ENCODE results near the gene NPSR1.
"Not testable (repeated sequence)": the region's sequence is repeated elsewhere in the genome, so short reads cannot be mapped to it uniquely, and the experiment has no call there.

The NPSR1 gene

GRCh38 chr7:34837801-34838201 lies 179.8 kb downstream of the NPSR1 start:
- DNase-seq (ENCODE audit: low spot score) = no peak

DNA sequence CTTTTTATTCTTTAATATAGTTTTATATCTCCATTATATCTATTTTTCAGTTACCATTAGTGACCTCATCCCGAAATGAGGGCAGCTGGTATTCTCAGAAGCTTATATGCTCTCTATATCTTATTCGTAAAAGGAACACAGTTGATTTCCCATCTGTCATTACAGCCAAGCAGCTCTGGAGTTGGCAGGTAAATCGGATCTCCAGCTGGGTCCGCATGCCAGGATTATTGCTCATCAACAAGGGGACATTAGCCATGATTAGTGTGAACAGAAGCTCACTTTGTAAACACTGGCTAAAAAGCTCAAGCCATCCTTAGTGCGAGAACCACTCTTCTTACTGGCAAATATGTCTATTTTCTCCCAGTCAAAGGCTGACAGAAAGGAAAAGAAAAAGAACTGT lies 180.3 kb downstream of the NPSR1 start:
- no peak for DNase-seq (ENCODE audit: low spot score)

GRCh38 chr7:34839645-34840044 lies 181.6 kb downstream of the NPSR1 start:
- no peak for DNase-seq (ENCODE audit: low spot score)

GRCh38 chr7:34840176-34840785 lies 182.3 kb downstream of the NPSR1 start:
- no peak for DNase-seq (ENCODE audit: low spot score)

DNA sequence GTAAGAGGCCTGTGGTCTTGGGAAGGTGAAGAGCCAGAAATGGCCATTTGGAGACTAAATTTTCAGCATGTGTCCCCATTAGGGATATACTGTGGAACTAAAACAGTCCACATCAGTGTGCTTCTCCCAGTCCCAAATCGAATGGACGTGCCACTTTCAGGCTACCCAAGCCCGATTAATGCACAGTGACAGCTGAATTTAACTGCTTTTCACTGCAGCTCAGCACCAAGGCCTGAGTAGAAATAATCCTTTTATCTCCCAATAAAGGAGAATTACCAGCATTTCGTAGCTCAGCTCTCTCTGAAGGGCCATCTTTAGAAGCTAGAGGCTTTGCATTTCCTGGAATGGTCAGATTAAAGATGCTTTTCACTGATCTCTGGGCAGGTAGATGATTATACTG lies 183.3 kb downstream of the NPSR1 start:
- no peak for DNase-seq (ENCODE audit: low spot score)

DNA sequence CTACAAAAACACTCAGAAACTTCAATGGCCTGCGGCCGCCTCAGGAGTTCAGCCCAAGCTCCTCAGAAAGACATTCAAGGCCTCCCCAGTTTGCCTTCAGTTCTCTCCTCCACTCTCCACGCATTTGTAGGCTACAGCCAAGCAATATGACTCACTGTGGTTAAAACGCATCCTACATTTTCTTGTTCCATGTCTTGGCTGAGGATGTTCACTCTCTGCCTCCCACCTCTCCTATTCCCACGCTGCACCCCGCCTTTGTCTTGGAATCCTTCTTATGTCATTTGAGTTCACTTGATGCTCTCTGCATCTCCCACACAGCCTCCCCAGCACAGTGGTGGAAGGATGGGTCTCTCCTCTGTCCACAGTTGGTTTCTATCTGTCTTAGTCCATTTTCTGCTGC lies 184.8 kb downstream of the NPSR1 start:
- no peak for DNase-seq (ENCODE audit: low spot score)

- no peak for DNase-seq (ENCODE audit: low spot score)
These were observed 186.4 kb downstream of the NPSR1 start for GRCh38 chr7:34844406-34844805.

- no peak for DNase-seq (ENCODE audit: low spot score)
These were observed 187.1 kb downstream of the NPSR1 start for GRCh38 chr7:34844936-34845665.

DNA sequence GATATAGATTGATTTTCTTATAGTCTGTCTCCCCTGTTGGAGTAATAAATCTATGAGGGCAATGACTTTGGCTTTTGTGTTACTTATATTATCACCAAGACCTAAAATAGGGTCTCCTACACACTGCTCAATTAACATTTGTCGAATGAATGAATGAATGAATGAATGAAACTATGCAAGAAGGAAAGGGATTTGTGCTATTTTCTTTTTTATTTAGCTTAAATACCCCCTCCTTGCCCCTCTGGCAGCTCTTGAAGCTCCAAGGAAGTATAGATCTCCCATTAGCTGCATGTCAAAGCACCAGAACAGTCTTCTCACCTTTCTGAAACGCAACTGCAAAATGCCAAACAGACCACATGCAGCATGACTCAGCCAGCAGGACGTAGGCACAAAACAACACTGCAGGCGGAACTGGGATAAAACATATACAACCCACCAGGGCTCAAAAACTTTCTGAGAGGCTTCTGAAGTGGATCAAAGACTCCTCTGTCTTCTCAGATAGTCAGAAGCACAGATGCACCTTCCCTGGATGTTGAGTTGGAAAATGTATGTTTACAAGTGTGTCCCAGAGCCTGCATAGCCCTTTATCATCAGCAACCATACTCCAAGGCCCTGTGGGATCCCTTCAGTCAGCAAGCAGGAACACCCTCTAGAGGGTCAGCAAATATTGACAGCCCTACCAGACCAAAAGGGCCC lies 187.8 kb downstream of the NPSR1 start:
- DNase-seq (ENCODE audit: low spot score) = no peak

GRCh38 chr7:34846976-34847375 lies 189.0 kb downstream of the NPSR1 start:
- no peak for DNase-seq (ENCODE audit: low spot score)

GRCh38 chr7:34848670-34849069 lies 190.7 kb downstream of the NPSR1 start:
- no peak for DNase-seq (ENCODE audit: low spot score)

- no peak for DNase-seq (ENCODE audit: low spot score)
These were observed 191.3 kb downstream of the NPSR1 start for GRCh38 chr7:34849163-34849960.

- no peak for DNase-seq (ENCODE audit: low spot score)
These were observed 192.0 kb downstream of the NPSR1 start for GRCh38 chr7:34849986-34850385.

DNA sequence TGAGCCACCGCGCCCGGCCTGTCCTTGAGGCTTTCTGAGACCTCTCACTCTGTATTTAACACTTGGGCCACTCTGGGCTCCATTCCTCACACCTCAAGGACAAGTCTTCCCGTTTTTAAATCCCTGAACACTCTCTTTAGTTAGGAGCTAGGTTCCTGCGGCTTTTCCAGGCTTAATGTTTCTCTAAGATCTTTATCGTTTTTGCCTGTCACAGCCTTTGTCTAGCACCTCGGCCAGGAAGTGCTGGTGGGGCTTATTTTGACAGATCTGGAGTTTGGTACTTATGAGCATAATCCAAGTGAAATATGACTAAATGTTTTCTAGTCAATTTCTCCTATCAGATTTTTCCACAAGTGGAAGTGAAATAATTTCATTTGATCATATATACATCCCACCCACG lies 192.7 kb downstream of the NPSR1 start:
- no peak for DNase-seq (ENCODE audit: low spot score)

GRCh38 chr7:34851431-34851830 lies 193.4 kb downstream of the NPSR1 start:
- no peak for DNase-seq (ENCODE audit: low spot score)

DNA sequence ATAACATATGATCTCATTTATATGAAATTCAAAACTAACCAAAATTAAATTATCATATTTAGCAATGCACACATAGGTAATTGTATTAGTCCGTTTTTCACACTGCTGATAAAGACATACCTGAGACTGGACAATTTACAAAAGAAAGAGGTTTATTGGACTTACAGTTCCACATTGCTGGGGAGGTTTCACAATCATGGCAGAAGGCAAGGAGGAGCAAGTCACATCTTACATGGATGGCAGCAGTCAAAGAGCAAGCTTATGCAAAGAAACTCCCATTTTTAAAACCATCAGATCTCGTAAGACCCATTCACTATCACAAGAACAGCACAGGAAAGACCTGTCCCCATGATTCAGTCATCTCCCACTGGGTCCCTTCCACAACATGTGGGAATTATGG lies 200.4 kb downstream of the NPSR1 start:
- not testable (repeated sequence) for DNase-seq (ENCODE audit: low spot score)

- not testable (repeated sequence) for DNase-seq (ENCODE audit: low spot score)
These were observed 201.3 kb downstream of the NPSR1 start for GRCh38 chr7:34859281-34859680.

GRCh38 chr7:34866222-34866621 lies 208.2 kb downstream of the NPSR1 start:
- not testable (repeated sequence) for DNase-seq (ENCODE audit: low spot score)

DNA sequence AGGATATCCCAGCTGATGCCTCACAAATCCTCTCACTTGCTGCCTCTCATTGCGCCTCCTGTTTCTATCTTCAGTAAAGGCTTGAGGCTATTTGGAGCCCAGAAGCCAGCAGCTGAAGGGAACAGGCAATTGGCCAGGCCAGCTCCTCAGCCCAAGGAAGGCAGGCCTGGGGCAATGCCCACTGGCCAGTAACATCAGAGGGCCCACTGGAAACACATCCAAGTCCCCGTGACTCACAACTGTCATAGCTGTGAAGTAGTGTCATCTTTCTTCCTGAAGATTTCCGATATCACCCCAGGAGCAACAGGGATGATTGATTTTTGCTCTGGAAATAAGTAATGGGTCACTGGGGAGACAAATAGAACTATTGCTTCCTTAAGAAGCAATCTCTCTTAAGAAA lies 209.3 kb downstream of the NPSR1 start:
- not testable (repeated sequence) for DNase-seq (ENCODE audit: low spot score)

DNA sequence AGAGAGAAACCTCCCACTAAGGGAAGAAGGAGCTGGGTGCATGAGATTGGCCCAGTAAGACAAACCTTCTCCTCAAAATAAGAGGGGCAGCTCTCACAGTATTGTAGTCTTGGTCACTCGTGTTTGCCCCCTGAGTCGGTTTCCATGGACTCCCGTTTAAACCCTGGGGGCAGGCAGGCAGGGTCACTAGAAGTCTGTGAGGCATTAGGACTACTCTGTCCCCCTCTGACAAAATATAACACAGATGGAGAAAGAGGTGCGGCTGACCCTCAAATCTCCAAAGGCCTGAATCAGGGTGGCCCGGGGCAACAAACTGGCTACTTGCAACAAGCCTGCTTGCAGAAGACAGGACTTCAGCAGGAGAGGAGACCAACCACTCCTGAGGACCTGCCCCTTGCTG lies 210.6 kb downstream of the NPSR1 start:
- DNase-seq (ENCODE audit: low spot score) = not testable (repeated sequence)

GRCh38 chr7:34869057-34869456 lies 211.0 kb downstream of the NPSR1 start:
- DNase-seq (ENCODE audit: low spot score) = no peak

GRCh38 chr7:34870041-34870440 lies 212.0 kb downstream of the NPSR1 start:
- DNase-seq (ENCODE audit: low spot score) = not testable (repeated sequence)

Measured in germinal center (tissue), 1 donor.